GM12865 (cell line): ENCODE data around the gene LDLRAD4.

Experiments used
- DNase-seq: peaks from one replicate; pipeline ENCODE4 v3.0.0; 2010; ENCODE audit warnings: low read depth
- H3K4me3 ChIP-seq: 2 replicates; pipeline ENCODE4 v1.5.1; 2011; ENCODE audit warnings: mild to moderate bottlenecking, low read depth, low read length, control low read depth
- CTCF ChIP-seq: IDR thresholded peaks from 2 replicates; pipeline ENCODE4 v1.5.1; 2011; ENCODE audit warnings: low read length, control low read depth, low read depth, inconsistent platforms; ENCODE audit not compliant: insufficient read depth; ENCODE audit errors: missing control alignments

Gene LDLRAD4

GRCh38 chr18:13265008-13265910, 46.7 kb downstream of the LDLRAD4 start:
- no peak overlapping the region for H3K4me3 ChIP-seq
- no peak for TF ChIP-seq CTCF
- DNase-seq: no peak

GRCh38 chr18:13265911-13266217, 47.3 kb downstream of the LDLRAD4 start:
- no peak overlapping the region for H3K4me3 ChIP-seq
- no peak for DNase-seq
- no peak for TF ChIP-seq CTCF

- no peak overlapping the region for H3K4me3 ChIP-seq
- TF ChIP-seq CTCF: no peak
- no peak for DNase-seq
These were observed 47.9 kb downstream of the LDLRAD4 start for GRCh38 chr18:13266218-13267100.

- TF ChIP-seq CTCF: no peak
- H3K4me3 ChIP-seq: no peak overlapping the region
- no peak for DNase-seq
These were observed 48.9 kb downstream of the LDLRAD4 start for GRCh38 chr18:13267431-13267873.

GRCh38 chr18:13268158-13269012, 49.8 kb downstream of the LDLRAD4 start:
- H3K4me3 ChIP-seq: no peak overlapping the region
- TF ChIP-seq CTCF: no peak
- no peak for DNase-seq

- no peak for DNase-seq
- TF ChIP-seq CTCF: no peak
- H3K4me3 ChIP-seq: no peak overlapping the region
These were observed 50.4 kb downstream of the LDLRAD4 start for GRCh38 chr18:13269013-13269280.
